ENCODE data around the gene RASSF3. TPM values are rescaled to one million over a fixed set of nuclear protein-coding genes. Genes with fewer than 3 reads are reported as not detected.

RASSF3 gene
- total and polyA plus RNA-seq, 2 of the 13 experiments (the other 11 are each of a cell fraction or from before 2014, with no cell fraction given), result 15.5 to 16.0 TPM

GRCh38 chr12:64672925-64673409 lies 62.7 kb downstream of the RASSF3 start (continued):
- TF ChIP-seq TCF7 (IDR thresholded peaks at IDR 0.05; ENCODE audit: low read depth) (peak; percentile 30; the same call in 1 of the 2 replicates), ZSCAN29 (CRISPR knock-in tag; conservative IDR thresholded peaks at IDR 0.05) (0 out of 2 replicates have a peak, but pooled peaks have one; percentile 38), ZEB1 (IDR thresholded peaks at IDR 0.05; ENCODE audit: insufficient replicate concordance, low read depth) (peak; percentile 20), ZNF331 (CRISPR knock-in tag; IDR thresholded peaks at IDR 0.05) (peak; percentile 87), ZNF670 (CRISPR knock-in tag; IDR thresholded peaks at IDR 0.05; ENCODE audit: borderline replicate concordance) (0 out of 2 replicates have a peak, but pooled peaks have one; percentile 17), GATAD2A (CRISPR knock-in tag; IDR thresholded peaks at IDR 0.05) (peak; percentile 85), RXRB (CRISPR knock-in tag; IDR thresholded peaks at IDR 0.05; ENCODE audit: borderline replicate concordance) (peak; percentile 85; the same call in 1 of the 2 replicates), SRSF4 (IDR thresholded peaks at IDR 0.05; ENCODE audit: low read depth, low read length, poor library complexity, severe bottlenecking) (no peak), NFE2L1 (CRISPR knock-in tag; IDR thresholded peaks at IDR 0.05; ENCODE audit: borderline replicate concordance) (no peak), RARA (CRISPR knock-in tag; IDR thresholded peaks at IDR 0.05) (peak; percentile 78), SP5 (CRISPR knock-in tag; IDR thresholded peaks at IDR 0.05; ENCODE audit: borderline replicate concordance, low read depth) (peak; percentile 44; the same call in 1 of the 2 replicates), ZBTB7B (CRISPR knock-in tag; IDR thresholded peaks at IDR 0.05) (peak; percentile 31; the same call in 1 of the 2 replicates), MED1 (CRISPR knock-in tag; IDR thresholded peaks at IDR 0.05) (peak; percentile 86), ZFP1 (CRISPR knock-in tag; IDR thresholded peaks at IDR 0.05) (0 out of 2 replicates have a peak, but pooled peaks have one; percentile 37), ZNF777 (CRISPR knock-in tag; IDR thresholded peaks at IDR 0.05) (no peak), ZNF124 (CRISPR knock-in tag; IDR thresholded peaks at IDR 0.05) (0 out of 2 replicates have a peak, but pooled peaks have one; percentile 18), THAP11 (CRISPR knock-in tag; IDR thresholded peaks at IDR 0.05) (peak; percentile 23; the same call in 1 of the 2 replicates), HNF4A (CRISPR knock-in tag; IDR thresholded peaks at IDR 0.05) (peak; percentile 76), ZNF441 (CRISPR knock-in tag; IDR thresholded peaks at IDR 0.05; ENCODE audit: borderline replicate concordance) (peak; percentile 79; the same call in 1 of the 2 replicates), ZMYM2 (CRISPR knock-in tag; IDR thresholded peaks at IDR 0.05) (peak; percentile 53; the same call in 1 of the 2 replicates), ZNF879 (CRISPR knock-in tag; IDR thresholded peaks at IDR 0.05) (no peak)
- TF ChIP-seq, protein P1, sequence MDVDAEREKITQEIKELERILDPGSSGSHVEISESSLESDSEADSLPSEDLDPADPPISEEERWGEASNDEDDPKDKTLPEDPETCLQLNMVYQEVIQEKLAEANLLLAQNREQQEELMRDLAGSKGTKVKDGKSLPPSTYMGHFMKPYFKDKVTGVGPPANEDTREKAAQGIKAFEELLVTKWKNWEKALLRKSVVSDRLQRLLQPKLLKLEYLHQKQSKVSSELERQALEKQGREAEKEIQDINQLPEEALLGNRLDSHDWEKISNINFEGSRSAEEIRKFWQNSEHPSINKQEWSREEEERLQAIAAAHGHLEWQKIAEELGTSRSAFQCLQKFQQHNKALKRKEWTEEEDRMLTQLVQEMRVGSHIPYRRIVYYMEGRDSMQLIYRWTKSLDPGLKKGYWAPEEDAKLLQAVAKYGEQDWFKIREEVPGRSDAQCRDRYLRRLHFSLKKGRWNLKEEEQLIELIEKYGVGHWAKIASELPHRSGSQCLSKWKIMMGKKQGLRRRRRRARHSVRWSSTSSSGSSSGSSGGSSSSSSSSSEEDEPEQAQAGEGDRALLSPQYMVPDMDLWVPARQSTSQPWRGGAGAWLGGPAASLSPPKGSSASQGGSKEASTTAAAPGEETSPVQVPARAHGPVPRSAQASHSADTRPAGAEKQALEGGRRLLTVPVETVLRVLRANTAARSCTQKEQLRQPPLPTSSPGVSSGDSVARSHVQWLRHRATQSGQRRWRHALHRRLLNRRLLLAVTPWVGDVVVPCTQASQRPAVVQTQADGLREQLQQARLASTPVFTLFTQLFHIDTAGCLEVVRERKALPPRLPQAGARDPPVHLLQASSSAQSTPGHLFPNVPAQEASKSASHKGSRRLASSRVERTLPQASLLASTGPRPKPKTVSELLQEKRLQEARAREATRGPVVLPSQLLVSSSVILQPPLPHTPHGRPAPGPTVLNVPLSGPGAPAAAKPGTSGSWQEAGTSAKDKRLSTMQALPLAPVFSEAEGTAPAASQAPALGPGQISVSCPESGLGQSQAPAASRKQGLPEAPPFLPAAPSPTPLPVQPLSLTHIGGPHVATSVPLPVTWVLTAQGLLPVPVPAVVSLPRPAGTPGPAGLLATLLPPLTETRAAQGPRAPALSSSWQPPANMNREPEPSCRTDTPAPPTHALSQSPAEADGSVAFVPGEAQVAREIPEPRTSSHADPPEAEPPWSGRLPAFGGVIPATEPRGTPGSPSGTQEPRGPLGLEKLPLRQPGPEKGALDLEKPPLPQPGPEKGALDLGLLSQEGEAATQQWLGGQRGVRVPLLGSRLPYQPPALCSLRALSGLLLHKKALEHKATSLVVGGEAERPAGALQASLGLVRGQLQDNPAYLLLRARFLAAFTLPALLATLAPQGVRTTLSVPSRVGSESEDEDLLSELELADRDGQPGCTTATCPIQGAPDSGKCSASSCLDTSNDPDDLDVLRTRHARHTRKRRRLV (CRISPR knock-in tag; IDR thresholded peaks at IDR 0.05), result no peak

Measured in HepG2 (cell line).